ENCODE data around the gene TGFB1I1. TPM values are rescaled to one million over a fixed set of nuclear protein-coding genes. Genes with fewer than 3 reads are reported as not detected.

Gene TGFB1I1
- total and polyA plus RNA-seq, 2 donors (not counting 3 experiments of a cell fraction or from before 2014, with no cell fraction given): 73.7 to 115 TPM

DNA sequence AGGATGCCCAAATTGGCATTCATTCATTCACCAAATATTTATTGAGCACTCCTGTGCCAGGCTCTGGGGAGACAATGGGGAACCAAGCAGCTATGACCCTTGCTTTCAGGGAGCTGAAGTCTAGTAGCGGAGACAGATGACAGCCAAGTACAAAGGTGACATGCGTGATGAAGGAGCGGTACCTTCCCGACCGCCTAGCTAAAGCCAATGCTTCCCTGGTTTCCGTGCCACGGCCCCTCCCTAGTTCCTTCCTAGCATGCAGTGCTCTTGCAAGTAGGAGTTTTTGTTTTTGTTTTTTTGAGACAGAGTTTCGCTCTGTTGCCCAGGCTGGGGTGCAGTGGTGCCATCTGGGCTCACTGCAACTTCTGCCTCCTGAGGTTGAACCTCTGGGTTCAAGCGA, 7.8 kb downstream of the TGFB1I1 start:
- H3K27me3 ChIP-seq (ENCODE audit: control insufficient read depth in 2 of 2, insufficient read depth in 2 of 2, low read length in 2 of 2): no peaks in the 10 kb centered on the region
- BruUV-seq (replicated peaks): no TSS peak
- intact Hi-C loops (cut with micrococcal nuclease) (no loop called here), dilution Hi-C loops (cut with MboI; ENCODE audit: extremely low pct_ligation_motif_present, low sequenced_read_pairs) (no loop called here)
- H3K9me1 ChIP-seq (replicated peaks; ENCODE audit: control insufficient read depth, extremely low read depth, insufficient read depth, low read length): no peaks in the 10 kb centered on the region
- H3K36me3 ChIP-seq (ENCODE audit: control insufficient read depth in 2 of 2, extremely low read depth in 1 of 2, insufficient read depth in 2 of 2, low read length in 2 of 2): peaks cover 4 to 13% of the 10 kb centered on the region in 2 experiments
- H2AFZ ChIP-seq (ENCODE audit: low read depth, low read length): no peak overlapping the region
- no peak overlapping the region for H3K4me2 ChIP-seq (ENCODE audit: insufficient read depth, low read length)
- peaks cover 10% of the 10 kb centered on the region for H3K4me1 ChIP-seq (ENCODE audit: control insufficient read depth, extremely low read depth, insufficient read depth, low read length)
- ChIA-PET CTCF (interaction anchor here (3.4 kb wide), 1 partner anchor 20 kb away, joined by 13 read pairs; the partner anchor contains the start of gene ARMC5), POLR2A (no interaction called here)
- no peak for FAIRE-seq
- no peak overlapping the region for H3K4me3 ChIP-seq (replicated peaks in 1 of 3; ENCODE audit: insufficient read depth in 1 of 3, low read depth in 1 of 3, low read length in 3 of 3)
- peaks cover 3% of the 10 kb centered on the region for H3K79me2 ChIP-seq (ENCODE audit: control insufficient read depth, insufficient read depth, low read length)
- no peaks in the 10 kb centered on the region for H4K20me1 ChIP-seq (replicated peaks; ENCODE audit: control insufficient read depth, extremely low read depth, insufficient read depth, low read length)
- TF ChIP-seq POLR2A (IDR thresholded peaks at IDR 0.05; ENCODE audit: low read depth, low read length) (peak; percentile 28), EZH2 (IDR thresholded peaks at IDR 0.05; ENCODE audit: borderline replicate concordance, low read depth, low read length, severe bottlenecking) (no peak), POLR2AphosphoS5 (IDR thresholded peaks at IDR 0.05; ENCODE audit: insufficient read depth, low read depth, low read length) (peak; percentile 18)
- no peak overlapping the region for H3K27ac ChIP-seq (ENCODE audit: insufficient read depth, low read depth, low read length)
- no peak overlapping the region for H3K9ac ChIP-seq (replicated peaks; ENCODE audit: extremely low read depth, insufficient read depth, low read length)
- H3K9me3 ChIP-seq (replicated peaks; ENCODE audit: control insufficient read depth, insufficient read depth, low read length): no peaks in the 10 kb centered on the region
- DNase-seq (ENCODE audit: low read depth, low spot score): no peak

DNA sequence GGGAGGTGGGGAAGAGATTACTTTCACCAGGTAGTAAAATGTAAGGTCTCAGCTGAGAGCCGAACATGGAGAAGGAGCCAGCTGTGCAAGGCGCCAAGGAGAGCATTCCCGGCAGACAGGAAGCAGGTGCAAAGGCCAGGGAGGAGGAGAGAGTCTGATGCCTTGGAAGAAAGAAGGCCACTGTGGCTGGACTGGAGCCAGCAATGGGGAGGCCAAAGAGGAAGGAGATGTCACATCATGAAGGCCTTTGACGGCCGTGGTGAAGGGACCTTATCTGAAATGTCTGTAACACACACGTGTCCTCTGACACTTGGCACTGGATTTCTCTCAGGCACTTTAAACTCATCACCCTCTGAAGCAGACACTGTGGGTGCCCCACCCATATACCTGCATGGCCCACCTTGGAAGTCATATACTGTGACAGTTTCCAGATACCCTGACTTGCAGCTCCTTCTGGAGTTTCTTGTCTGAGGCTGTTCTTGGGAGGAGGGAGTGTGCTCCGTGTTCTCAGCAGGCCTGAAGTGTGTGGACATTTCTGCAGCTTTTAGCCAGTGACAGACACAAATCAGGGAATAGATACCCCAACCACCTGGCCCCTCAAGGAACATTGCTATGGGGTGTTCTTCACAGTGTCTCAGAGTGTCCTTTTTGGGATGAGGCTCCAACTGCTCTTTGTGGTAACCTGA, 9.0 kb downstream of the TGFB1I1 start:
- TF ChIP-seq POLR2AphosphoS5 (IDR thresholded peaks at IDR 0.05; ENCODE audit: insufficient read depth, low read depth, low read length): peak; percentile 57
- TF ChIP-seq POLR2A (IDR thresholded peaks at IDR 0.05; ENCODE audit: low read depth, low read length): peak; percentile 21
- TF ChIP-seq, protein P1, sequence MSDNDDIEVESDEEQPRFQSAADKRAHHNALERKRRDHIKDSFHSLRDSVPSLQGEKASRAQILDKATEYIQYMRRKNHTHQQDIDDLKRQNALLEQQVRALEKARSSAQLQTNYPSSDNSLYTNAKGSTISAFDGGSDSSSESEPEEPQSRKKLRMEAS (IDR thresholded peaks at IDR 0.05; ENCODE audit: insufficient read depth, insufficient read length): no peak
- ChIA-PET POLR2A (no interaction called here), CTCF (interaction anchor here (3.4 kb wide), 1 partner anchor 21 kb away, joined by 13 read pairs; the partner anchor contains the start of gene ARMC5)
- H2AFZ ChIP-seq (ENCODE audit: low read depth, low read length): no peak overlapping the region
- dilution Hi-C loops (cut with MboI; ENCODE audit: extremely low pct_ligation_motif_present, low sequenced_read_pairs): no loop called here
- peak; percentile 81 for FAIRE-seq
- DNase-seq (ENCODE audit: low read depth, low spot score): peak; percentile 34
- peaks cover 0 to 10% of the 10 kb centered on the region in 2 experiments for H3K36me3 ChIP-seq (ENCODE audit: control insufficient read depth in 2 of 2, extremely low read depth in 1 of 2, insufficient read depth in 2 of 2, low read length in 2 of 2)
- no peak overlapping the region for H3K4me3 ChIP-seq (replicated peaks in 1 of 3; ENCODE audit: insufficient read depth in 1 of 3, low read depth in 1 of 3, low read length in 3 of 3)
- no peaks in the 10 kb centered on the region for H3K9me1 ChIP-seq (replicated peaks; ENCODE audit: control insufficient read depth, extremely low read depth, insufficient read depth, low read length)
- no peaks in the 10 kb centered on the region for H3K79me2 ChIP-seq (ENCODE audit: control insufficient read depth, insufficient read depth, low read length)
- H3K4me2 ChIP-seq (ENCODE audit: insufficient read depth, low read length): no peak overlapping the region
- H3K27ac ChIP-seq (ENCODE audit: insufficient read depth, low read depth, low read length): no peak overlapping the region
- H3K9ac ChIP-seq (replicated peaks; ENCODE audit: extremely low read depth, insufficient read depth, low read length): no peak overlapping the region
- no TSS peak for BruUV-seq (replicated peaks)
- intact Hi-C loops (cut with micrococcal nuclease): no loop called here
- H3K4me1 ChIP-seq (ENCODE audit: control insufficient read depth, extremely low read depth, insufficient read depth, low read length): peaks cover 10% of the 10 kb centered on the region
- H4K20me1 ChIP-seq (replicated peaks; ENCODE audit: control insufficient read depth, extremely low read depth, insufficient read depth, low read length): no peaks in the 10 kb centered on the region
- H3K27me3 ChIP-seq (ENCODE audit: control insufficient read depth in 2 of 2, insufficient read depth in 2 of 2, low read length in 2 of 2): no peaks in the 10 kb centered on the region
- H3K9me3 ChIP-seq (replicated peaks; ENCODE audit: control insufficient read depth, insufficient read depth, low read length): no peaks in the 10 kb centered on the region
